ENCODE data around the gene RGS6. TPM values are rescaled to one million over a fixed set of nuclear protein-coding genes. Genes with fewer than 3 reads are reported as not detected.

RGS6 gene
- polyA plus RNA-seq, 3 donors, result not detected

DNA sequence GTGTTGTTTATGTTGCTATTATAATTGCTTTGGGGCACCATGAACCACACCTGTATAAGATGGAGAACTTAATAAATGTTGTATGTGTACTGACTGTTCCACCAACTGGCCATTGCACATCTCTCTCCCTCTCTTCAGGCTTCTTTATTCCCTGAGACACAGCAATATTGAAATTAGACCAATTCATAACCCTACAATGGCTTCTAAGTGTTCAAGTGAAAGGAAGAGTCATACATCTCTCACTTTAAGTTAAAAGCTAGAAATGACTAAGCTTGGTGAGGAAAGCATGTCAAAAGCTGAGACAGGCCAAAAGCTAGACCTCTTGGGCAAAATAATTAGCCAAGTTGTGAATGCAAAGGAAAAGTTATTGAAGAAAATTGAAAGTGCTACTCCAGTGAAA lies 373.3 kb downstream of the RGS6 start:
- H3K4me1 Mint-ChIP-seq, result no peaks in the 10 kb centered on the region
- peaks cover 3 to 23% (median 11%) of the 10 kb centered on the region in 7 donors for H3K9me3 Mint-ChIP-seq
- Histone ChIP-seq H3K4me2 (replicated peaks; ENCODE audit: extremely low read depth, low read length, poor library complexity, severe bottlenecking) (no peak overlapping the region), H3K27me3 (ENCODE audit: control insufficient read depth in 2 of 2, insufficient read depth in 2 of 2, low read length in 2 of 2) (no peaks in the 10 kb centered on the region), H3K9ac (ENCODE audit: insufficient read depth, low read length, poor library complexity, severe bottlenecking) (no peak overlapping the region), H3K27ac (ENCODE audit: low read depth in 1 of 2, low read length in 2 of 2) (no peak overlapping the region), H4K20me1 (ENCODE audit: insufficient read depth, low read length) (no peaks in the 10 kb centered on the region), H3K4me1 (ENCODE audit: control insufficient read depth in 1 of 2, insufficient read depth in 2 of 2, low read length in 2 of 2) (no peaks in the 10 kb centered on the region), H2AFZ (ENCODE audit: insufficient read depth, low read depth, low read length, poor library complexity, severe bottlenecking) (no peak overlapping the region), H3K9me3 (replicated peaks in 1 of 2; ENCODE audit: control insufficient read depth in 1 of 2, insufficient read depth in 1 of 2, low read length in 2 of 2) (peaks cover 7 to 9% of the 10 kb centered on the region in 2 donors), H3K79me2 (ENCODE audit: insufficient read depth, low read length) (no peaks in the 10 kb centered on the region), H3K36me3 (replicated peaks in 1 of 2; ENCODE audit: control insufficient read depth in 1 of 2, insufficient read depth in 2 of 2, low read length in 2 of 2) (no peaks in the 10 kb centered on the region), H3K4me3 (replicated peaks in 1 of 3; ENCODE audit: low read depth in 2 of 3, low read length in 3 of 3) (no peak overlapping the region)
- no peak overlapping the region for H3K4me3 Mint-ChIP-seq
- no peaks in the 10 kb centered on the region for H3K36me3 Mint-ChIP-seq
- DNase-seq, result no peak
- TF ChIP-seq, protein P1, sequence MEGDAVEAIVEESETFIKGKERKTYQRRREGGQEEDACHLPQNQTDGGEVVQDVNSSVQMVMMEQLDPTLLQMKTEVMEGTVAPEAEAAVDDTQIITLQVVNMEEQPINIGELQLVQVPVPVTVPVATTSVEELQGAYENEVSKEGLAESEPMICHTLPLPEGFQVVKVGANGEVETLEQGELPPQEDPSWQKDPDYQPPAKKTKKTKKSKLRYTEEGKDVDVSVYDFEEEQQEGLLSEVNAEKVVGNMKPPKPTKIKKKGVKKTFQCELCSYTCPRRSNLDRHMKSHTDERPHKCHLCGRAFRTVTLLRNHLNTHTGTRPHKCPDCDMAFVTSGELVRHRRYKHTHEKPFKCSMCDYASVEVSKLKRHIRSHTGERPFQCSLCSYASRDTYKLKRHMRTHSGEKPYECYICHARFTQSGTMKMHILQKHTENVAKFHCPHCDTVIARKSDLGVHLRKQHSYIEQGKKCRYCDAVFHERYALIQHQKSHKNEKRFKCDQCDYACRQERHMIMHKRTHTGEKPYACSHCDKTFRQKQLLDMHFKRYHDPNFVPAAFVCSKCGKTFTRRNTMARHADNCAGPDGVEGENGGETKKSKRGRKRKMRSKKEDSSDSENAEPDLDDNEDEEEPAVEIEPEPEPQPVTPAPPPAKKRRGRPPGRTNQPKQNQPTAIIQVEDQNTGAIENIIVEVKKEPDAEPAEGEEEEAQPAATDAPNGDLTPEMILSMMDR (IDR thresholded peaks at IDR 0.05), result no peak
- no peaks in the 10 kb centered on the region for H3K27me3 Mint-ChIP-seq (ENCODE audit: low read depth in 3 of 3)
- intact Hi-C loops (cut with micrococcal nuclease), result no loop called here
- H3K27ac Mint-ChIP-seq, result no peak overlapping the region

DNA sequence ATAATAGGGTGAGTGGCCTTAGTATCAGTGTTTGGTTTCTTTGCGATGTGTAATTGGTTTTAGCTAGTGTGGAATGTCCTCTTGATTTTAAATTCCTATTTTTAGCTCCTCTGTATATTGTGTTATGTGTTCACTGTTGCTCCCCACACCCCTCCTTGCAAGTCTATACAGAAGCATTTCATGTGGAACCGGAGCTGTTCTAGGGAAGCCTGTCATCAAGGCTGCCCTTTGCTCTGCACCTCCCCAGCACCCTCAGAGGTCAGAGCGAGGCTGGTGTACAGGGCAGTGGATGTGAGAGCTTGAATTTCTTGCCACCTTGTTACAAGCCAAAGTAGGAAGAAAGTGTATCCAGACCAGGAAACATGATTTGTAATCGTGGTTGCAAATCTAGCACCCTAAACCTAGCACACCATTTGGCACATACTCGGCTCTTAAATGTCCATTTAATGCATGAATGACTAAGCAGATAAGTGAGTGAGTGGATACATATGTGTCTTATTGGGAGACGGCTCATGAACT lies 376.8 kb downstream of the RGS6 start:
- TF ChIP-seq, protein P1 (IDR thresholded peaks at IDR 0.05), result no peak
- H2AFZ ChIP-seq (ENCODE audit: insufficient read depth, low read depth, low read length, poor library complexity, severe bottlenecking), result no peak overlapping the region
- H3K4me1 ChIP-seq (ENCODE audit: control insufficient read depth in 1 of 2, insufficient read depth in 2 of 2, low read length in 2 of 2), result no peaks in the 10 kb centered on the region
- Mint-ChIP-seq H3K9me3 (peaks cover 0 to 20% (median 6%) of the 10 kb centered on the region in 7 donors), H3K4me3 (no peak overlapping the region), H3K27ac (no peak overlapping the region), H3K27me3 (ENCODE audit: low read depth in 3 of 3) (no peaks in the 10 kb centered on the region), H3K36me3 (no peaks in the 10 kb centered on the region), H3K4me1 (no peaks in the 10 kb centered on the region)
- H3K27ac ChIP-seq (ENCODE audit: low read depth in 1 of 2, low read length in 2 of 2), result no peak overlapping the region
- H3K36me3 ChIP-seq (replicated peaks in 1 of 2; ENCODE audit: control insufficient read depth in 1 of 2, insufficient read depth in 2 of 2, low read length in 2 of 2), result no peaks in the 10 kb centered on the region
- H3K27me3 ChIP-seq (ENCODE audit: control insufficient read depth in 2 of 2, insufficient read depth in 2 of 2, low read length in 2 of 2), result no peaks in the 10 kb centered on the region
- H3K9me3 ChIP-seq (replicated peaks in 1 of 2; ENCODE audit: control insufficient read depth in 1 of 2, insufficient read depth in 1 of 2, low read length in 2 of 2), result peaks cover 4 to 9% of the 10 kb centered on the region in 2 donors
- WGBS (ENCODE audit: insufficient coverage), result no CpG with 5 or more reads among the region's 6 CpGs
- H3K79me2 ChIP-seq (ENCODE audit: insufficient read depth, low read length), result no peaks in the 10 kb centered on the region
- DNase-seq, result no peak
- H3K4me3 ChIP-seq (replicated peaks in 1 of 3; ENCODE audit: low read depth in 2 of 3, low read length in 3 of 3), result no peak overlapping the region
- no peak overlapping the region for H3K4me2 ChIP-seq (replicated peaks; ENCODE audit: extremely low read depth, low read length, poor library complexity, severe bottlenecking)
- intact Hi-C loops (cut with micrococcal nuclease), result no loop called here
- H3K9ac ChIP-seq (ENCODE audit: insufficient read depth, low read length, poor library complexity, severe bottlenecking), result no peak overlapping the region
- no peaks in the 10 kb centered on the region for H4K20me1 ChIP-seq (ENCODE audit: insufficient read depth, low read length)
